ENCODE data around the gene PNMA8B. TPM values are rescaled to one million over a fixed set of nuclear protein-coding genes. Genes with fewer than 3 reads are reported as not detected.

The PNMA8B gene
- total RNA-seq, 1 experiment from 2014 or later = 1.5 TPM

GRCh38 chr19:46521241-46521868 is 25.7 kb upstream of the PNMA8B start:
- H3K14ac ChIP-seq (ENCODE audit: insufficient read depth, low read length) = no peak overlapping the region
- no peak overlapping the region for H2BK120ac ChIP-seq (ENCODE audit: low read depth, low read length, poor library complexity, severe bottlenecking)
- Mint-ChIP-seq H3K27me3 (ENCODE audit: low read depth) (peaks cover 5% of the 10 kb centered on the region), H3K4me1 (peaks cover 2 to 3% of the 10 kb centered on the region in 2 experiments; a peak in 2 of 4 replicates), H3K9me3 (no peaks in the 10 kb centered on the region; a peak in 2 of 5 replicates), H3K4me3 (no peak overlapping the region), H3K36me3 (ENCODE audit: insufficient read depth in 1 of 3, low read depth in 3 of 3) (peaks cover 0 to 2% (median 0%) of the 10 kb centered on the region in 3 experiments; a peak in 1 of 7 replicates), H3K27ac (no peak overlapping the region)
- H3K27ac ChIP-seq (ENCODE audit: insufficient read length, low read depth, low read length) = no peak overlapping the region
- no peaks in the 10 kb centered on the region for H4K20me1 ChIP-seq (ENCODE audit: control insufficient read depth, insufficient read depth, insufficient read length)
- WGBS (ENCODE audit: extremely low coverage, insufficient read length, low lambda C conversion rate) = no CpG with 5 or more reads among the region's 14 CpGs
- H3K27me3 ChIP-seq (ENCODE audit: insufficient read depth, low read length) = no peaks in the 10 kb centered on the region
- no peak overlapping the region for H3K9ac ChIP-seq (ENCODE audit: extremely low read depth, insufficient read length, low read length)
- H2BK20ac ChIP-seq (ENCODE audit: low read depth, low read length, poor library complexity, severe bottlenecking) = no peak overlapping the region
- no peak overlapping the region for H4K8ac ChIP-seq (replicated peaks; ENCODE audit: insufficient read length, low read depth, low read length)
- no peaks in the 10 kb centered on the region for H3K79me2 ChIP-seq (ENCODE audit: insufficient read depth, low read length)
- H2BK12ac ChIP-seq (ENCODE audit: insufficient read length, low read depth, low read length) = no peak overlapping the region
- H2AFZ ChIP-seq (ENCODE audit: low read length) = no peak overlapping the region
- no peak overlapping the region for H3T11ph ChIP-seq (ENCODE audit: low read length)
- H3K23me2 ChIP-seq (ENCODE audit: insufficient read length, low read depth, low read length, poor library complexity, severe bottlenecking) = no peaks in the 10 kb centered on the region
- no peak overlapping the region for H3K4ac ChIP-seq (ENCODE audit: low read depth, low read length)
- no peak overlapping the region for H4K91ac ChIP-seq (ENCODE audit: insufficient read length, low read depth, low read length)
- no peaks in the 10 kb centered on the region for H3K4me1 ChIP-seq (ENCODE audit: insufficient read depth, low read length)
- TF ChIP-seq CTCF (conservative IDR thresholded peaks at IDR 0.05) = no peak
- no peak overlapping the region for H3K23ac ChIP-seq (ENCODE audit: insufficient read length, low read depth, low read length)
- H2BK5ac ChIP-seq (ENCODE audit: insufficient read length, low read length) = no peak overlapping the region
- no peak overlapping the region for H4K5ac ChIP-seq (ENCODE audit: insufficient read length, low read depth, low read length)
- H3K18ac ChIP-seq (ENCODE audit: insufficient read length, low read depth, low read length) = no peak overlapping the region
- H3K9me3 ChIP-seq (ENCODE audit: control insufficient read depth, low read depth, low read length) = no peaks in the 10 kb centered on the region
- H3K56ac ChIP-seq (ENCODE audit: insufficient read length, low read depth, low read length) = no peak overlapping the region
- no peak overlapping the region for H2AK5ac ChIP-seq (ENCODE audit: insufficient read length, low read length)
- no peaks in the 10 kb centered on the region for H3K79me1 ChIP-seq (ENCODE audit: insufficient read depth, low read depth, low read length, poor library complexity, severe bottlenecking)
- DNase-seq = no peak
- no peak overlapping the region for H3K4me2 ChIP-seq (ENCODE audit: insufficient read depth, insufficient read length, low read length)
- H2BK15ac ChIP-seq (ENCODE audit: low read depth, low read length) = no peak overlapping the region
